ENCODE measurements around the gene CLDN20. TPM values are rescaled to one million over a fixed set of nuclear protein-coding genes. Genes with fewer than 3 reads are reported as not detected.
"Not testable (repeated sequence)": the region's sequence is repeated elsewhere in the genome, so short reads cannot be mapped to it uniquely, and the experiment has no call there.

The CLDN20 gene
- total and polyA plus RNA-seq, 7 donors, result not detected

- Histone ChIP-seq H3K4me1 (peaks cover 0 to 20% (median 4%) of the 10 kb centered on the region in 4 donors), H3K36me3 (peaks cover 0 to 44% (median 3%) of the 10 kb centered on the region in 4 donors), H3K9me3 (no peaks in the 10 kb centered on the region), H3K4me3 (no peak overlapping the region), H3K27ac (no peak overlapping the region), H3K27me3 (no peaks in the 10 kb centered on the region)
- 76 to 79% methylated on average over 2 of the region's 2 CpGs for WGBS, 2 donors
- TF ChIP-seq EP300 (IDR thresholded peaks at IDR 0.05) (no peak), CTCF (IDR thresholded peaks at IDR 0.05) (no peak), POLR2AphosphoS5 (IDR thresholded peaks at IDR 0.05) (no peak)
- no peak for DNase-seq
- intact Hi-C loops (cut with DNase I), result loop anchor here (5.0 to 10.0 kb wide), 3 partner anchors 33 to 1467 kb away; partner anchors contain the start of gene ARID1B
Measured at GRCh38 chr6:155310596-155310995, 46.8 kb downstream of the CLDN20 start.

GRCh38 chr6:155311086-155311485 lies 47.3 kb downstream of the CLDN20 start:
- TF ChIP-seq EP300 (IDR thresholded peaks at IDR 0.05), result no peak
- no peak for TF ChIP-seq POLR2A (IDR thresholded peaks at IDR 0.05)
- TF ChIP-seq POLR2AphosphoS5 (IDR thresholded peaks at IDR 0.05), result no peak
- TF ChIP-seq CTCF (IDR thresholded peaks at IDR 0.05), result no peak
- Histone ChIP-seq H3K4me3 (no peak overlapping the region), H3K36me3 (peaks cover 0 to 44% (median 3%) of the 10 kb centered on the region in 4 donors), H3K4me1 (peaks cover 0 to 20% (median 4%) of the 10 kb centered on the region in 4 donors), H3K27ac (no peak overlapping the region), H3K9me3 (no peaks in the 10 kb centered on the region), H3K27me3 (no peaks in the 10 kb centered on the region)
- DNase-seq, result no peak
- intact Hi-C loops (cut with DNase I), result loop anchor here (5.0 to 10.0 kb wide), 3 partner anchors 34 to 1466 kb away; partner anchors contain the start of gene ARID1B
- 37 to 72% methylated on average over 6 of the region's 6 CpGs for WGBS, 2 donors

- peaks cover 0 to 20% (median 4%) of the 10 kb centered on the region in 4 donors for H3K4me1 ChIP-seq
- intact Hi-C loops (cut with DNase I), result loop anchor here (5.0 to 10.0 kb wide), 3 partner anchors 34 to 1466 kb away; partner anchors contain the start of gene ARID1B
- H3K27me3 ChIP-seq, result no peaks in the 10 kb centered on the region
- no peak for TF ChIP-seq POLR2AphosphoS5 (IDR thresholded peaks at IDR 0.05)
- no peak for TF ChIP-seq EP300 (IDR thresholded peaks at IDR 0.05)
- no peak for TF ChIP-seq CTCF (IDR thresholded peaks at IDR 0.05)
- no peak for TF ChIP-seq POLR2A (IDR thresholded peaks at IDR 0.05)
- H3K36me3 ChIP-seq, result peaks cover 0 to 40% (median 3%) of the 10 kb centered on the region in 4 donors
- no peak for DNase-seq
- H3K9me3 ChIP-seq, result no peaks in the 10 kb centered on the region
- no peak overlapping the region for H3K4me3 ChIP-seq
- WGBS, 2 donors, result 95 to 98% methylated on average over 2 of the region's 2 CpGs
- H3K27ac ChIP-seq, result no peak overlapping the region
Measured at GRCh38 chr6:155311583-155311982, 47.8 kb downstream of the CLDN20 start.

- not testable (repeated sequence) for DNase-seq, H3K27ac ChIP-seq, H3K27me3 ChIP-seq, H3K4me3 ChIP-seq, H3K9me3 ChIP-seq
- 92 to 96% methylated on average over 7 of the region's 7 CpGs for WGBS, 2 donors
- H3K4me1 ChIP-seq, result peaks cover 0 to 20% (median 4%) of the 10 kb centered on the region in 4 donors
- peaks cover 0 to 27% (median 3%) of the 10 kb centered on the region in 4 donors for H3K36me3 ChIP-seq
- intact Hi-C loops (cut with DNase I), result loop anchor here (5.0 to 10.0 kb wide), 3 partner anchors 36 to 1464 kb away; partner anchors contain the start of gene ARID1B
Measured at GRCh38 chr6:155312950-155313349, 49.1 kb downstream of the CLDN20 start.

- H3K4me3 ChIP-seq, result peak overlapping the region; percentile 59 to 83 (median 76)
- 0 to 1% methylated on average over 15 of the region's 15 CpGs for WGBS, 2 donors
- H3K36me3 ChIP-seq, result peaks cover 0 to 21% (median 3%) of the 10 kb centered on the region in 4 donors
- no peaks in the 10 kb centered on the region for H3K27me3 ChIP-seq
- H3K4me1 ChIP-seq, result peaks cover 0 to 20% (median 4%) of the 10 kb centered on the region in 4 donors
- peak overlapping the region; percentile 83 to 91 (median 88) for H3K27ac ChIP-seq
- no peaks in the 10 kb centered on the region for H3K9me3 ChIP-seq
- intact Hi-C loops (cut with DNase I), result loop anchor here (5.0 to 10.0 kb wide), 3 partner anchors 36 to 1464 kb away; partner anchors contain the start of gene ARID1B
- TF ChIP-seq POLR2AphosphoS5 (IDR thresholded peaks at IDR 0.05) (no peak), CTCF (IDR thresholded peaks at IDR 0.05) (no peak), EP300 (IDR thresholded peaks at IDR 0.05) (no peak), POLR2A (IDR thresholded peaks at IDR 0.05) (no peak)
- no peak for DNase-seq
Measured at GRCh38 chr6:155313602-155314091, 49.8 kb downstream of the CLDN20 start.
